Psoas muscle (tissue), 8 donors: ENCODE results near the gene S100B. TPM values are rescaled to one million over a fixed set of nuclear protein-coding genes. Genes with fewer than 3 reads are reported as not detected.
"Not testable (repeated sequence)": the region's sequence is repeated elsewhere in the genome, so short reads cannot be mapped to it uniquely, and the experiment has no call there.

Experiments
- ATAC-seq, 4 donors: fragments of 200-7000 bp; cut with Tn5 transposase; one replicate each; pipeline ENCODE4 v1.9.1; 2020; ENCODE audit warnings: moderate library complexity in 3 of 4, mild to moderate bottlenecking in 2 of 4
- DNase-seq, 2 donors: peaks; one replicate each; pipeline ENCODE4 v3.0.0-alpha.2; 2020
- H3K27ac ChIP-seq: fragments of 200-600 bp; one replicate; pipeline ENCODE4 v1.8.0; 2022
- H3K27me3 ChIP-seq, 3 donors: fragments of 200-600 bp in 1 of 3; one replicate each; pipeline versions ENCODE4 v1.6.1 to v1.8.0; 2013 to 2022; ENCODE audit warnings: low read length in 2 of 3, mild to moderate bottlenecking in 2 of 3, moderate library complexity in 1 of 3; ENCODE audit not compliant: insufficient read depth in 3 of 3
- H3K36me3 ChIP-seq, 2 donors: fragments of 200-600 bp in 1 of 2; one replicate each; pipeline versions ENCODE4 v1.6.1 to v1.8.0; 2013 to 2022; ENCODE audit warnings: low read depth in 1 of 2, mild to moderate bottlenecking in 1 of 2, moderate library complexity in 1 of 2; ENCODE audit not compliant: insufficient read depth in 1 of 2
- H3K4me1 ChIP-seq: fragments of 200-600 bp; one replicate; pipeline ENCODE4 v1.8.0; 2022
- H3K4me3 ChIP-seq: fragments of 200-600 bp; one replicate; pipeline ENCODE4 v1.8.0; 2022; ENCODE audit warnings: mild to moderate bottlenecking
- H3K9me3 ChIP-seq: fragments of 200-600 bp; one replicate; pipeline ENCODE4 v1.8.0; 2022
- WGBS, 3 donors: extraction: QIAGEN DNeasy Blood & Tissue Kit; methylation state at CpG; one replicate each; pipeline versions ENCODE4 v1.1.6 to v1.1.7; 2013; 5-methylcytosine and 5-hydroxymethylcytosine counted together
- intact Hi-C, 2 donors: fragments of 100-400 bp; cut with DNase I; formaldehyde crosslinking; loops; one replicate each; pipeline versions ENCODE4 v1.11.0 to v1.14.2; 2022
- polyA plus RNA-seq, 3 donors: library from polyadenylated mRNA; stranded (reverse); fragments of 200-250 nt; gene quantifications; one replicate each; pipeline ENCODE4 v1.2.3, GENCODE V29; 2013
- total RNA-seq, 4 donors: library from RNA; stranded (reverse); fragmentation: NEBNext Ultra II Directional in 2 of 4; extraction: Animal tissue kit (Norgen Biotek cat#: 25700) in 2 of 4; gene quantifications; one replicate each; pipeline versions ENCODE4 v1.2.1 to v1.2.4, GENCODE V29; 2021 to 2023
- TF ChIP-seq, protein P1 (sequence below): fragments of 200-600 bp; IDR thresholded peaks from one replicate; pipeline ENCODE4 v1.8.0; 2022; ENCODE audit warnings: antibody characterized with exemption
- donor health status: healthy with polysubstance abuse.
- donor health status: DM: no; HTN: no; CAD: no; lungs with moderate emphysema.
- donor health status: Bipolar disorder and iron deficiency.
- donor health status: healthy.
- donor health status: DM: yes; HTN: yes; CAD: no.
- donor health status: DM: no; HTN: no; CAD: no.
- donor health status: DM: no; HTN: no; CAD: no.
- donor health status: DM: yes; HTN: yes; CAD: no.

S100B gene
- total and polyA plus RNA-seq, 7 donors: 0.52 to 2.0 (median 1.1) TPM

DNA sequence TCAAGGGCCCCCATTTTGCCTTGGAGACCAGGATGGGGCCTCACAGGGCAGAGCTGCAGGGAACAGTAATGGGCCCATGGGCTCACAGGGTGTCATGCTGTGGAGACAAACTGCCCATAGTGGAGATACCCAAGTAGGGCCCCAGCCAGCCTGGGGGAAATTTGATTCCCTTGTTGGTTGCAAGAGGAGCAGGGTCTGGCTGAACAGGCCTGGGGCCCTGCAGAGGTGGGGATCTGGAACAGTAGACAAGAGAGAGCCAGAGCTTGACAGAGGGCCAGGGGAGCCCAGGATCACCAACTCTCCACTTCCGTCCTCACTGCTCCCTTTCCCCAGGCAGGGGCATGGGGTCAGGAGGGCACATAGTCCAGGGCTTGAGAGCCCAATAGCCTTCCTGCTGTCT lies 8.7 kb downstream of the S100B start:
- DNase-seq (no peak), ATAC-seq (no peak)
- WGBS, 3 donors: 89 to 92% (median 92%) methylated on average over 1 of the region's 1 CpG
- H3K4me1 ChIP-seq: no peaks in the 10 kb centered on the region
- TF ChIP-seq, protein P1, sequence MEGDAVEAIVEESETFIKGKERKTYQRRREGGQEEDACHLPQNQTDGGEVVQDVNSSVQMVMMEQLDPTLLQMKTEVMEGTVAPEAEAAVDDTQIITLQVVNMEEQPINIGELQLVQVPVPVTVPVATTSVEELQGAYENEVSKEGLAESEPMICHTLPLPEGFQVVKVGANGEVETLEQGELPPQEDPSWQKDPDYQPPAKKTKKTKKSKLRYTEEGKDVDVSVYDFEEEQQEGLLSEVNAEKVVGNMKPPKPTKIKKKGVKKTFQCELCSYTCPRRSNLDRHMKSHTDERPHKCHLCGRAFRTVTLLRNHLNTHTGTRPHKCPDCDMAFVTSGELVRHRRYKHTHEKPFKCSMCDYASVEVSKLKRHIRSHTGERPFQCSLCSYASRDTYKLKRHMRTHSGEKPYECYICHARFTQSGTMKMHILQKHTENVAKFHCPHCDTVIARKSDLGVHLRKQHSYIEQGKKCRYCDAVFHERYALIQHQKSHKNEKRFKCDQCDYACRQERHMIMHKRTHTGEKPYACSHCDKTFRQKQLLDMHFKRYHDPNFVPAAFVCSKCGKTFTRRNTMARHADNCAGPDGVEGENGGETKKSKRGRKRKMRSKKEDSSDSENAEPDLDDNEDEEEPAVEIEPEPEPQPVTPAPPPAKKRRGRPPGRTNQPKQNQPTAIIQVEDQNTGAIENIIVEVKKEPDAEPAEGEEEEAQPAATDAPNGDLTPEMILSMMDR: no peak
- no peaks in the 10 kb centered on the region for H3K27me3 ChIP-seq
- H3K27ac ChIP-seq: no peak overlapping the region
- no peak overlapping the region for H3K4me3 ChIP-seq
- peaks cover 14% of the 10 kb centered on the region for H3K9me3 ChIP-seq
- no peaks in the 10 kb centered on the region for H3K36me3 ChIP-seq
- intact Hi-C loops: no loop called here

DNA sequence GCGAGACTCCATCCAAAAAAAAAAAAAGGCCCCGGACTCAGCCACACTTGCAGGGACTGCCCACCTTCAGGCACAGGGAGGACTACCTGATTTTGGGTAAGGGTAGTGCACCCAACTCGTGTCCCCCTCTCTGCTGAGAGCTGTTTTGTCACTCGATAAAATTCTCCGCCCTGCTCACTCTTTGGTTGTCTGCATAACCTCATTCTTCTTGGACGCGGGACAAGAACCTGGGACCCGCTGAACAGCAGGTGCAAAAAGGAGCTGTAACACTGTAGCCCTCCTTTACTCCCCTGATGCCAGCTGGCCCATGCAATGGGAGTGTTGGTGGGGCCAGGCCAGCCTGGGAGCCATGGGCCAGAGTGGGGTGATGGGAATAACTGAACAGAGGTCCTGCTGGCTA lies 10.6 kb downstream of the S100B start:
- ATAC-seq: no peak
- Histone ChIP-seq H3K27ac (no peak overlapping the region), H3K4me1 (no peaks in the 10 kb centered on the region), H3K9me3 (peaks cover 32% of the 10 kb centered on the region), H3K4me3 (no peak overlapping the region), H3K27me3 (no peaks in the 10 kb centered on the region), H3K36me3 (no peaks in the 10 kb centered on the region)
- intact Hi-C loops: no loop called here
- TF ChIP-seq, protein P1: no peak
- WGBS, 3 donors: 67 to 87% (median 70%) methylated on average over 8 of the region's 8 CpGs
- DNase-seq: no peak

DNA sequence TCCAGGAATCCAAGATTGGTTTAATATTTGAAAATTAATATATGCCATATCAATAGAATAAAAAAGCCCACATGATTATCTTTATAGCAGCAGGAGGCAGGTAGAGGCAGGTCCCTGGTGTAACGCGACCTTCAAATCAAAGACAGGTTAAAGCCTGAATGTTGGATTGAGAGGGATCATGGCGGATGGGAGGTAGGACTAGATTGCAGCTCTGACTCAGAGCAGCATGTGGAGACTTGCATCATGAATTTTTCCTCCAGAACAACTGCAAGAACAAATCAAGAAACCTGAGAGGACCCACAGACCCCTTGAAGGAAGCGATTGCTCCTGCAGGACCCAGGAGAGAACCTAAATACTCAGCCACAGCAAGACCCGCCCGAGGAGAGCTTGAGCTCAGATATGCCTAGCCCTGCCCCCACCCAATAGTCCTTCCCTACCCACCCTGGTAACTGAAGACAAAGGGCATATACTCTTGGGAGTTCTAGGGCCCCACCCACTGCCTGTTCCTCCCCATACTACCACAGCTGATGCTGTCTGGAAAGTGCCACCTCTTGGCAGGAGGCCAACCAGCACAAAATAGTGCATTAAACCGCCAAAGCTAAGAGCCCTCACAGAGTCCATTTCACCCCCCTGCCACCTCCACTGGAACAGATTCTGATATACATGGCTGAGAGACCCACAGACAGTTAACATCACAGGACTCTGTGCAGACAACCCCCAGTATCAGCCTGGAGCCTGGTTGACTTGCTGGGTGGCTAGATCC lies 19.5 kb downstream of the S100B start:
- no peak overlapping the region for H3K4me3 ChIP-seq
- no peaks in the 10 kb centered on the region for H3K4me1 ChIP-seq
- peaks cover 0 to 9% of the 10 kb centered on the region in 2 donors for H3K36me3 ChIP-seq
- intact Hi-C loops: no loop called here
- DNase-seq (no peak), ATAC-seq (no peak)
- H3K9me3 ChIP-seq: peaks cover 34% of the 10 kb centered on the region
- TF ChIP-seq, protein P1: no peak
- no peak overlapping the region for H3K27ac ChIP-seq
- WGBS, 3 donors: 83 to 93% (median 84%) methylated on average over 7 of the region's 7 CpGs
- H3K27me3 ChIP-seq: no peaks in the 10 kb centered on the region

DNA sequence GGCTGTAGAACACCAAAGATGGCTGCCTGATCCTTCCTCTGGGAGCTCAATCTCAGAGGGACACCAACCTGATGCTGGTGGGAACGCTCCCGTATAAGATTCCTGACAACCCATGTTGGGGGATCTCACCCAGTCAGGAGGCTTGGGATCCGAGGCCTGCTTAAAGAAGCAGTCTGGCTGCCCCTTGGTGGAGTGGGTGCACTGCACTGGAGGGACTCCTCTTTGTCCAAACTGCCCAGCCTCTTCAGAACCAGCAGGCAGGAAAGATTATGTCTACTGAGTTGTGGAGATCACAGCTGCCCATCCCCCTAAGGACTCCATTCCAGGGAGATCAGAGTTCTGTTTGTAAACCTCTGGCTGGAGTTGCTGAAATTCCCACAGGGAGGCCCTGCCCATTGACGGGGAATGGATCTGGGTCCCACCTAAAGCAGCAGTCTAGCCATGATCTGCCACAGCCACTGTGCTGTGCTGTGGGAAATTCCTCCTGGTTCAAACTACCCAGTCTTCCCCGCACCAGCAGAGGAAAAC lies 23.0 kb downstream of the S100B start:
- H3K9me3 ChIP-seq: peaks cover 25% of the 10 kb centered on the region
- no peak for ATAC-seq
- intact Hi-C loops: no loop called here
- H3K36me3 ChIP-seq: peaks cover 0 to 9% of the 10 kb centered on the region in 2 donors
- H3K4me1 ChIP-seq: no peaks in the 10 kb centered on the region
- H3K27me3 ChIP-seq: no peaks in the 10 kb centered on the region
- no peak overlapping the region for H3K27ac ChIP-seq
- no peak overlapping the region for H3K4me3 ChIP-seq
- WGBS, 3 donors: 95 to 99% (median 97%) methylated on average over 5 of the region's 5 CpGs
- no peak for DNase-seq
- TF ChIP-seq, protein P1: no peak

DNA sequence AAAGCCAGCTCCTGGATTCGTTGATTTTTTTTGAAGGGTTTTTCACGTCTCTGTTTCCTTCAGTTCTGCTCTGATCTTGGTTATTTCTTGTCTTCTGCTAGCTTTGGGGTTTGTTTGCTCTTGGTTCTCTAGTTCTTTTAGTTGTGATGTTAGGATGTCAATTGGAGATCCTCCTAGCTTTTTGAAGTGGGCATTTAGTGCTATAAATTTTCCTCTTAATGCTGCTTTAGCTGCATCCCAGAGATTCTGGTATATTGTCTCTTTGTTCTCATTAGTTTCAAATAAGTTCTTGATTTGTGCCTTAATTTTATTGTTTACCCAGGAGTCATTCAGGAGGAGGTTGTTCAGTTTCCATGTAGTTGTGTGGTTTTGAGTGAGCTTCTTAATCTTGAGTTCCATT lies 25.5 kb downstream of the S100B start:
- H3K27me3 ChIP-seq, H3K36me3 ChIP-seq, H3K27ac ChIP-seq, intact Hi-C loops, H3K4me1 ChIP-seq, DNase-seq, H3K4me3 ChIP-seq, ATAC-seq: not testable (repeated sequence)
- WGBS, 3 donors: 96 to 98% (median 97%) methylated on average over 2 of the region's 2 CpGs
- H3K9me3 ChIP-seq: peaks cover 28% of the 10 kb centered on the region

DNA sequence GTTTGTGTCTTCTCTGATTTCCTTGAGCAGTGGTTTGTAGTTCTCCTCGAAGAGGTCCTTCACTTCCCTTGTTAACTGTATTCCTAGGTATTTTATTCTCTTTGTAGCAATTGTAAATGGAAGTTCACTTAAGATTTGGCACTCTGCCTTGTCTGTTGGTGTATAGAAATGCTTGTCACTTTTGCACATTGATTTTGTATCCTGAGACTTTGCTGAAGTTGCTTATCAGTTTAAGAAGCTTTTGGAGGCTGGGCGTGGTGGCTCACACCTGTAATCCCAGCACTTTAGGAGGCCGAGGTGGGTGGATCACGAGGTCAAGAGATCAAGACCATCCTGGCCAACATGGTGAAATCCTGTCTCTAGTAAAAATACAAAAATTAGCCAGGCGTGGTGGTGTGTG lies 27.1 kb downstream of the S100B start:
- H3K4me3 ChIP-seq, H3K27me3 ChIP-seq, intact Hi-C loops, DNase-seq, H3K4me1 ChIP-seq, H3K27ac ChIP-seq, ATAC-seq: not testable (repeated sequence)
- Histone ChIP-seq H3K36me3 (peaks cover 0 to 15% of the 10 kb centered on the region in 2 donors), H3K9me3 (peaks cover 28% of the 10 kb centered on the region)
- 96 to 98% (median 97%) methylated on average over 5 of the region's 5 CpGs for WGBS, 3 donors
